ENCODE data around the gene CIITA. TPM values are rescaled to one million over a fixed set of nuclear protein-coding genes. Genes with fewer than 3 reads are reported as not detected.

The CIITA gene
- total and polyA plus RNA-seq, 2 experiments from 2014 or later: 0.09 TPM; not detected in 1

DNA sequence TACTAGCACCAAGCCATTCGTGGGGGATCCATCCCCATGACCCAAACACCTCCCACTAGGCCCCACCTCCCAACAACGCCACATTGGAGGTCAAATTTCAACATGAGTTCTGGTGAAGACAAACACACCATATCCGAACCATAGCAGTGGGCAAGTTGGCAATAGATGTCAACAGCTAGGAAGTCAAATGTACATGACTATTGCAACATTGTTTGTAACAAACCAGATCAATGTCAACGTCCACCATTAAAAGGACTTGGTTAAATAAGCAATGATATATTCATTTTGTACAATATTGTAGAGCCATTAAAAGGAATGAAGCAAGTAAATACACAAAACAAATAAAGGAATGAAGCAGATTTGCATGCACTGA lies 26.5 kb upstream of the CIITA start:
- no peak for DNase-seq
- TF ChIP-seq EZH2phosphoT487 (IDR thresholded peaks at IDR 0.05; ENCODE audit: insufficient read depth, low read depth): no peak
- no peak for TF ChIP-seq EZH2 (IDR thresholded peaks at IDR 0.05; ENCODE audit: insufficient read depth, poor library complexity, severe bottlenecking)
- no peaks in the 10 kb centered on the region for H3K9me3 ChIP-seq (ENCODE audit: low read depth)
- no peak overlapping the region for H3K4me2 ChIP-seq (ENCODE audit: unreplicated experiment)
- no peak overlapping the region for H3K9ac ChIP-seq
- in situ Hi-C loops (cut with MboI): no loop called here
- no peak overlapping the region for H3K4me3 ChIP-seq
- no peaks in the 10 kb centered on the region for H3K9me2 ChIP-seq (ENCODE audit: insufficient read depth)
- 36 to 43% methylated on average over 4 of the region's 4 CpGs for WGBS, 2 experiments (ENCODE audit: low coverage in 1 of 2, low lambda C conversion rate in 2 of 2, missing lambda C conversion rate in 2 of 2)
- H3F3A ChIP-seq (ENCODE audit: insufficient read depth): no peaks in the 10 kb centered on the region
- H3K27me3 ChIP-seq (replicated peaks; ENCODE audit: insufficient read depth): 0 out of 2 replicates have a peak, but pooled peaks cover 12% of the 10 kb centered on the region
- H3K27ac ChIP-seq: no peak overlapping the region
- no peaks in the 10 kb centered on the region for H3K79me2 ChIP-seq (ENCODE audit: insufficient read depth)
- H4K20me1 ChIP-seq (ENCODE audit: insufficient read depth): no peaks in the 10 kb centered on the region
- no peaks in the 10 kb centered on the region for H3K4me1 ChIP-seq (ENCODE audit: insufficient read depth)
- H3K36me3 ChIP-seq (ENCODE audit: low read depth): no peaks in the 10 kb centered on the region
- no peak overlapping the region for H2AFZ ChIP-seq

DNA sequence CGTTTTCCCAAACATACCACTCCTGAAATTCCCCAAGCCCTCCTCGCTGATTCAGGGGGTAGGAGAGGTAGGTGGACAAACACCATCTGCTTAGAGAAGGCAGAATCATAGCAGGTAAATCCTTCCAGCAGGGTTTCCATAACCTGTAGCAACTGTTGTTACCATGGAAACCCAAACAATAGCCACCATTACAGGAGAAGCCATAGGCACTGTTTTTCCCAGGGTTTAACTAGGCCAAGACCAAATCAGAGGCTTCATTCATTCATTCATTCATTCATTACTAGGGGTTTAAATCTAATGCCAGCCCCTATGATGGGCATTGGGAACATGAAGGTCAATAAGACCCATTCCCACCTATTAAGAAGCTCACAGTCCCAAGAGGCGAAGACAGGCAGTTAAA lies 25.5 kb upstream of the CIITA start:
- H3K9me3 ChIP-seq (ENCODE audit: low read depth): no peaks in the 10 kb centered on the region
- no peaks in the 10 kb centered on the region for H3F3A ChIP-seq (ENCODE audit: insufficient read depth)
- 0 out of 2 replicates have a peak, but pooled peaks cover 9% of the 10 kb centered on the region for H3K27me3 ChIP-seq (replicated peaks; ENCODE audit: insufficient read depth)
- no peaks in the 10 kb centered on the region for H3K36me3 ChIP-seq (ENCODE audit: low read depth)
- no peak overlapping the region for H3K4me3 ChIP-seq
- no peaks in the 10 kb centered on the region for H3K9me2 ChIP-seq (ENCODE audit: insufficient read depth)
- no peak overlapping the region for H3K4me2 ChIP-seq (ENCODE audit: unreplicated experiment)
- in situ Hi-C loops (cut with MboI): no loop called here
- no peak overlapping the region for H3K27ac ChIP-seq
- H3K79me2 ChIP-seq (ENCODE audit: insufficient read depth): no peaks in the 10 kb centered on the region
- DNase-seq: no peak
- no peak overlapping the region for H3K9ac ChIP-seq
- no peak for TF ChIP-seq EZH2 (IDR thresholded peaks at IDR 0.05; ENCODE audit: insufficient read depth, poor library complexity, severe bottlenecking)
- no peak for TF ChIP-seq EZH2phosphoT487 (IDR thresholded peaks at IDR 0.05; ENCODE audit: insufficient read depth, low read depth)
- H3K4me1 ChIP-seq (ENCODE audit: insufficient read depth): no peaks in the 10 kb centered on the region
- 59% methylated on average over 3 of the region's 3 CpGs for WGBS, 2 experiments (ENCODE audit: low coverage in 1 of 2, low lambda C conversion rate in 2 of 2, missing lambda C conversion rate in 2 of 2)
- H2AFZ ChIP-seq: no peak overlapping the region
- H4K20me1 ChIP-seq (ENCODE audit: insufficient read depth): no peaks in the 10 kb centered on the region

DNA sequence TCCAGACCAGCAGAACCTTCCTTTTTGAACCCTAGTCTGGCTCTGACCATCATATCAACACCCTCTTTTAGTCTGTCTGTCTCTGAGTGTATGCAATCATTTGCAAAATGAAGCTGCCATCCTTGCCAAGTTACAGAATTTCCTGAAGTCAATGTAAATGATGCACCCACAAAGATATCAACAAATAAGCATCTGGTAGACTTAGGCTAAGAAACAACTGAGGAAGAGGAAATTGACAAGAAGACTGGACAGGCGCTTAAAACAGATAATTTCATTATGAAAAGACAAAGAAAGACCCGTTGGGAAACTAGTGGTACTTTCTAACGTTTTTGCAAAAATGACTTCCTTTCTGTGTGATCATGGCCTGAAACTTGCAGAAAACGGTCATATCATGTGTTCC lies 24.7 kb upstream of the CIITA start:
- TF ChIP-seq EZH2 (IDR thresholded peaks at IDR 0.05; ENCODE audit: insufficient read depth, poor library complexity, severe bottlenecking) (no peak), EZH2phosphoT487 (IDR thresholded peaks at IDR 0.05; ENCODE audit: insufficient read depth, low read depth) (no peak)
- no peak overlapping the region for H3K9ac ChIP-seq
- DNase-seq: no peak
- no peaks in the 10 kb centered on the region for H3K4me1 ChIP-seq (ENCODE audit: insufficient read depth)
- H3K9me2 ChIP-seq (ENCODE audit: insufficient read depth): no peaks in the 10 kb centered on the region
- H3K4me2 ChIP-seq (ENCODE audit: unreplicated experiment): no peak overlapping the region
- H3K4me3 ChIP-seq: no peak overlapping the region
- H3K27me3 ChIP-seq (replicated peaks; ENCODE audit: insufficient read depth): 0 out of 2 replicates have a peak, but pooled peaks cover 7% of the 10 kb centered on the region
- in situ Hi-C loops (cut with MboI): no loop called here
- H3K36me3 ChIP-seq (ENCODE audit: low read depth): no peaks in the 10 kb centered on the region
- H3K27ac ChIP-seq: no peak overlapping the region
- H3K79me2 ChIP-seq (ENCODE audit: insufficient read depth): no peaks in the 10 kb centered on the region
- no peaks in the 10 kb centered on the region for H3K9me3 ChIP-seq (ENCODE audit: low read depth)
- H2AFZ ChIP-seq: no peak overlapping the region
- no peaks in the 10 kb centered on the region for H4K20me1 ChIP-seq (ENCODE audit: insufficient read depth)
- H3F3A ChIP-seq (ENCODE audit: insufficient read depth): no peaks in the 10 kb centered on the region
- WGBS, 2 experiments (ENCODE audit: low coverage in 1 of 2, low lambda C conversion rate in 2 of 2, missing lambda C conversion rate in 2 of 2): 61 to 63% methylated on average over 4 of the region's 4 CpGs

DNA sequence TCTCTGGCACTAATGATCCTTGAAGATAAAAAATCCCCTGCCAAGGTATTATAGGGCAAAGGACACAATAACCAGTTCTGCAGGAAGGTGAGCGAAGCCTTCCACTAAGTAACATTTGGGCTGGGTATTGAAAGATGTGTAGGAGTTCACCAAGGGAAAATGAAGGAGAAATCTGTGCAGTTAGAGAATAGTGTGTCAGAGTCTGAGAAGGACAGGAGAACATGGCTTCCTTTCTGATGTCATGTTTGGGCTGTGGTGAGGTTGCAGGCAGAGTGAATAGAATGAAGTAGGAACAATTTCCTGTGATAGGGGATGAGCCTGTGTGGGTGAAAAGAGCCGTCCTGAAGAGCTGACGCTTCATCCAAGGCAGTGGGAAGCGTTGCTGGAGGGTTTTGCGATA lies 24.1 kb upstream of the CIITA start:
- TF ChIP-seq EZH2phosphoT487 (IDR thresholded peaks at IDR 0.05; ENCODE audit: insufficient read depth, low read depth): no peak
- TF ChIP-seq EZH2 (IDR thresholded peaks at IDR 0.05; ENCODE audit: insufficient read depth, poor library complexity, severe bottlenecking): no peak
- in situ Hi-C loops (cut with MboI): no loop called here
- H3K4me1 ChIP-seq (ENCODE audit: insufficient read depth): no peaks in the 10 kb centered on the region
- no peaks in the 10 kb centered on the region for H3K79me2 ChIP-seq (ENCODE audit: insufficient read depth)
- no peak overlapping the region for H3K4me2 ChIP-seq (ENCODE audit: unreplicated experiment)
- H3K36me3 ChIP-seq (ENCODE audit: low read depth): no peaks in the 10 kb centered on the region
- H3K9me3 ChIP-seq (ENCODE audit: low read depth): no peaks in the 10 kb centered on the region
- H3K9ac ChIP-seq: no peak overlapping the region
- H3K9me2 ChIP-seq (ENCODE audit: insufficient read depth): no peaks in the 10 kb centered on the region
- 0 out of 2 replicates have a peak, but pooled peaks cover 6% of the 10 kb centered on the region for H3K27me3 ChIP-seq (replicated peaks; ENCODE audit: insufficient read depth)
- no peaks in the 10 kb centered on the region for H4K20me1 ChIP-seq (ENCODE audit: insufficient read depth)
- no peak overlapping the region for H3K27ac ChIP-seq
- H3K4me3 ChIP-seq: no peak overlapping the region
- DNase-seq: no peak
- WGBS, 2 experiments (ENCODE audit: low coverage in 1 of 2, low lambda C conversion rate in 2 of 2, missing lambda C conversion rate in 2 of 2): 77 to 85% methylated on average over 5 of the region's 5 CpGs
- H3F3A ChIP-seq (ENCODE audit: insufficient read depth): no peaks in the 10 kb centered on the region
- no peak overlapping the region for H2AFZ ChIP-seq

DNA sequence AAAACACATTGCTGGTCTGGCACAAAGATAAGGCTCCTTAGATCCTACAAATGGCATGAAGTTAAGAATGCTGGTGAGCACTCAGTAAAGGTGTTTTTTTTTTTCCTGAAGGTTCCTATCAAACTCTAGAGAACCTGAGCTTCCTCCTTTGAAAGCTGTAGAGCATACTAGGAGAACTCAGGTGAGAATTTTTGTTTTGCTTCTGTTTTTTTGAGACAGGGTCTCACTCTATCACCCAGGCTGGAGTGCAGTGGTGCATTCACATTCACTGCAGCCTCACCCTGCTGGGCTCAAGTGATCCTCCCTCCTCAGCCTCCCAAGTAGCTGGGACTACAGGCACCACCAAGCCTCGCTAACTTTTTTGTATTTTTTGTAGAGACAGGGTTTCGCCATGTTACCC lies 21.0 kb upstream of the CIITA start:
- Histone ChIP-seq H3K9me3 (ENCODE audit: low read depth) (no peaks in the 10 kb centered on the region), H3K79me2 (ENCODE audit: insufficient read depth) (no peaks in the 10 kb centered on the region), H3K4me3 (no peak overlapping the region), H3K4me1 (ENCODE audit: insufficient read depth) (no peaks in the 10 kb centered on the region), H3K9ac (no peak overlapping the region), H3K36me3 (ENCODE audit: low read depth) (no peaks in the 10 kb centered on the region), H3K27ac (no peak overlapping the region), H3K4me2 (ENCODE audit: unreplicated experiment) (no peak overlapping the region), H2AFZ (no peak overlapping the region), H3K9me2 (ENCODE audit: insufficient read depth) (no peaks in the 10 kb centered on the region), H3K27me3 (replicated peaks; ENCODE audit: insufficient read depth) (no peaks in the 10 kb centered on the region), H4K20me1 (ENCODE audit: insufficient read depth) (no peaks in the 10 kb centered on the region), H3F3A (ENCODE audit: insufficient read depth) (no peaks in the 10 kb centered on the region)
- in situ Hi-C loops (cut with MboI): no loop called here
- WGBS, 2 experiments (ENCODE audit: low coverage in 1 of 2, low lambda C conversion rate in 2 of 2, missing lambda C conversion rate in 2 of 2): 80 to 88% methylated on average over 2 of the region's 2 CpGs
- no peak for DNase-seq
- no peak for TF ChIP-seq EZH2 (IDR thresholded peaks at IDR 0.05; ENCODE audit: insufficient read depth, poor library complexity, severe bottlenecking)
- TF ChIP-seq EZH2phosphoT487 (IDR thresholded peaks at IDR 0.05; ENCODE audit: insufficient read depth, low read depth): no peak

Measured in GM23248 (cell line).